GM23248 (cell line): ENCODE data around the gene MINDY4B. TPM values are rescaled to one million over a fixed set of nuclear protein-coding genes. Genes with fewer than 3 reads are reported as not detected.

Experiments used
- DNase-seq: peaks from one replicate; pipeline ENCODE4 v3.0.0-alpha.2; 2015
- H2AFZ ChIP-seq: fragments of 200-600 bp; sonication (generic); 2 replicates; pipeline ENCODE4 v1.6.1; 2016; ENCODE audit warnings: antibody characterized with exemption
- H3F3A ChIP-seq: fragments of 200-600 bp; sonication (generic); 2 replicates; pipeline ENCODE4 v1.6.1; 2016; ENCODE audit warnings: mild to moderate bottlenecking, antibody characterized with exemption, mixed run types; ENCODE audit not compliant: insufficient read depth
- H3K27ac ChIP-seq: fragments of 200-600 bp; sonication (generic); 2 replicates; pipeline ENCODE4 v1.5.1; 2016; ENCODE audit warnings: mild to moderate bottlenecking
- H3K27me3 ChIP-seq: fragments of 200-600 bp; sonication (generic); replicated peaks from 2 replicates; pipeline ENCODE4 v1.6.1; 2016; ENCODE audit warnings: mild to moderate bottlenecking; ENCODE audit not compliant: insufficient read depth
- H3K36me3 ChIP-seq: fragments of 200-600 bp; sonication (generic); 2 replicates; pipeline ENCODE4 v1.6.1; 2016; ENCODE audit warnings: low read depth, mild to moderate bottlenecking
- H3K4me1 ChIP-seq: fragments of 200-600 bp; sonication (generic); 2 replicates; pipeline ENCODE4 v1.6.1; 2016; ENCODE audit warnings: mild to moderate bottlenecking; ENCODE audit not compliant: insufficient read depth
- H3K4me2 ChIP-seq: fragments of 200-600 bp; sonication (generic); one replicate; pipeline ENCODE4 v1.6.1; 2016; ENCODE audit warnings: mild to moderate bottlenecking; ENCODE audit not compliant: unreplicated experiment
- H3K4me3 ChIP-seq: fragments of 200-600 bp; sonication (generic); 2 replicates; pipeline ENCODE4 v1.5.1; 2016; ENCODE audit warnings: mild to moderate bottlenecking
- H3K79me2 ChIP-seq: fragments of 200-600 bp; sonication (generic); 2 replicates; pipeline ENCODE4 v1.6.1; 2016; ENCODE audit warnings: mild to moderate bottlenecking; ENCODE audit not compliant: insufficient read depth
- H3K9ac ChIP-seq: fragments of 200-600 bp; sonication (generic); 2 replicates; pipeline ENCODE4 v1.6.1; 2016; ENCODE audit warnings: mild to moderate bottlenecking
- H3K9me2 ChIP-seq: fragments of 200-600 bp; sonication (generic); 2 replicates; pipeline ENCODE4 v1.6.1; 2016; ENCODE audit warnings: mixed run types, mild to moderate bottlenecking, moderate library complexity; ENCODE audit not compliant: insufficient read depth
- H3K9me3 ChIP-seq: fragments of 200-600 bp; sonication (generic); one replicate; pipeline ENCODE4 v1.6.1; 2017; ENCODE audit warnings: low read depth
- H4K20me1 ChIP-seq: fragments of 200-600 bp; sonication (generic); 2 replicates; pipeline ENCODE4 v1.6.0; 2016; ENCODE audit not compliant: insufficient read depth
- EZH2 ChIP-seq: fragments of 200-600 bp; sonication (generic); IDR thresholded peaks from 2 replicates; pipeline ENCODE4 v1.6.1; 2018; ENCODE audit warnings: antibody characterized with exemption, mild to moderate bottlenecking; ENCODE audit not compliant: insufficient read depth, poor library complexity, severe bottlenecking
- EZH2phosphoT487 ChIP-seq: fragments of 200-600 bp; sonication (generic); IDR thresholded peaks from 2 replicates; pipeline ENCODE4 v1.6.1; 2018; ENCODE audit warnings: antibody characterized with exemption, moderate library complexity, mild to moderate bottlenecking, low read depth; ENCODE audit not compliant: insufficient read depth
- WGBS, 2 experiments: methylation state at CpG; one replicate each; pipeline ENCODE4 v1.1.6; 2015 to 2017; ENCODE audit warnings: low lambda C conversion rate in 2 of 2, low coverage in 1 of 2; ENCODE audit errors: missing lambda C conversion rate in 2 of 2; 5-methylcytosine and 5-hydroxymethylcytosine counted together
- in situ Hi-C: fragments of 300-500 bp; cut with MboI; formaldehyde crosslinking; loops from 2 replicates; pipeline ENCODE4 v1.15.0; 2020
- polyA plus RNA-seq: library from polyadenylated mRNA; unstranded; fragments of >200 nt; fragmentation: Nextera tagmentation; extraction: Ambion mirVana; gene quantifications from 2 replicates; pipeline ENCODE4 v1.2.1, GENCODE V29; 2016
- total RNA-seq: library from RNA; depleted of rRNA; stranded (reverse); fragments of >200 nt; shearing (Covaris generic); gene quantifications from 2 replicates; pipeline ENCODE4 v1.2.3, GENCODE V29; 2014

MINDY4B gene
- total and polyA plus RNA-seq, 2 experiments from 2014 or later, result not detected

DNA sequence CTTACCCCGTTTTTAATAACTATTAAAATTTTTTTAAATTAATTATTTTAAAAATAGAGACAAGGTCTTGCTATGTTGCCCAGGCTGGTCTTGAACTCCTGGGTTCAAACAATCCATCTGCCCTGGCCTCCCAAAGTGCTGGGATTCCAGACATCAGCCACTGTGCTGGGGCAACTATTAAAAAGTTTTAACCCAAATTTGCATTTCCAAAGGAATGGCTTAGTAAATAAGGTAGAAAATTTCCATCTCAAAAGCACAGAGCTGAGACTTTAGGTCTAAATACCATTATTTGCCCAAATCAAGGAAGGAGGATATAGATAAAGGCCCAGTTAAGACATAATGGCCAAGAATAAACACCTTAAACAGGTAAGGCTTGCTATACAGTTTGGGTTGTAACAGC is 56.4 kb downstream of the MINDY4B start:
- Histone ChIP-seq H3K4me1 (no peaks in the 10 kb centered on the region), H4K20me1 (no peaks in the 10 kb centered on the region), H3K4me2 (no peak overlapping the region), H3K9ac (no peak overlapping the region), H3K27ac (no peak overlapping the region), H3K4me3 (no peak overlapping the region), H2AFZ (no peak overlapping the region), H3K9me2 (no peaks in the 10 kb centered on the region), H3K27me3 (0 out of 2 replicates have a peak, but pooled peaks cover 6% of the 10 kb centered on the region), H3K9me3 (no peaks in the 10 kb centered on the region), H3F3A (no peaks in the 10 kb centered on the region), H3K36me3 (no peaks in the 10 kb centered on the region), H3K79me2 (no peaks in the 10 kb centered on the region)
- 11% methylated on average over 1 of the region's 1 CpG for WGBS, 2 experiments
- no peak for DNase-seq
- in situ Hi-C loops, result loop anchor here (10.0 kb wide), 1 partner anchor 124 kb away; no protein-coding TSS in a partner anchor
- no peak for TF ChIP-seq EZH2
- no peak for TF ChIP-seq EZH2phosphoT487

DNA sequence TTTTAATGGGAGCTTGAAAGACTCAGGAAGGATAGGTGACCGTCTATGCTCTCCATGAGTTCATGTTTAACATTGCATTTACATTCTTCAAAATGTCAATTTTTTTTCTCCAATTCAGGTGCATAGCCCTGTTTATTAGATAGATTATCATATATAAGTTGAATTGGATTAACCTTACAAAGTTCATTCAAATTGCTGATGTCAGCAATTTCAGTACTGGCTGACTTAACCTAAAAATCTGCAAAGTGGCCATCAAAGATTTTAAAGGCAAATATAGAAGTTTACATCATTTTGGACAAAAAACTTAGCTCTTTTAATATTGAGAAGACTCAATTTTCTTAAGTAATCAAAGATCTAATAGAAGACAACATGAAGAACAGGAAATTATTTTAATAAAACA is 57.8 kb downstream of the MINDY4B start:
- H3K9me2 ChIP-seq, result no peaks in the 10 kb centered on the region
- no peak overlapping the region for H3K4me2 ChIP-seq
- H3K27ac ChIP-seq, result no peak overlapping the region
- no peaks in the 10 kb centered on the region for H3K4me1 ChIP-seq
- H3K9ac ChIP-seq, result no peak overlapping the region
- no peak overlapping the region for H3K4me3 ChIP-seq
- 75 to 87% methylated on average over 1 of the region's 1 CpG for WGBS, 2 experiments
- no peaks in the 10 kb centered on the region for H3K36me3 ChIP-seq
- H3F3A ChIP-seq, result no peaks in the 10 kb centered on the region
- H3K79me2 ChIP-seq, result no peaks in the 10 kb centered on the region
- H4K20me1 ChIP-seq, result no peaks in the 10 kb centered on the region
- in situ Hi-C loops, result loop anchor here (10.0 kb wide), 1 partner anchor 123 kb away; no protein-coding TSS in a partner anchor
- H3K9me3 ChIP-seq, result no peaks in the 10 kb centered on the region
- no peak overlapping the region for H2AFZ ChIP-seq
- TF ChIP-seq EZH2 (no peak), EZH2phosphoT487 (no peak)
- no peak for DNase-seq
- H3K27me3 ChIP-seq, result peaks cover 12% of the 10 kb centered on the region

DNA sequence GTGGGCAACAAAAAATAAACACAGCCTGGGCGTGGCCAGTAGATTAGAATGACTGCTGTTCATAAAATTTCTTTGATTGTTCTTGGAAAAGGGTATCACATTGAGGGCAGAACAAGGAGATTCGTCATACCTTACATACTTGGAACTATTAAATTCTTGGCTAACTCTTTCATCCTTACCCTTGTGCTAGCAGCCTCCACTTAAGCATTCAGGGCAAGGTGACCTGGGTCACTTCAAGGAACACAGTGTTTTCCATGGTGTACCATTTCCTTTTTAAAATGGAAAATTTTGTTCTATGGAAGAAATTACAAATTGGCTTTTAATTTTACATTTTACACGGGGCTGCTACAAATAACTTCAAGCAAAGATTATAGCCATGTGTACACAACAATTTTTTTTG is 60.8 kb downstream of the MINDY4B start:
- Histone ChIP-seq H3K9me3 (no peaks in the 10 kb centered on the region), H3K36me3 (no peaks in the 10 kb centered on the region), H3K27ac (no peak overlapping the region), H3K9ac (no peak overlapping the region), H3F3A (no peaks in the 10 kb centered on the region), H3K79me2 (no peaks in the 10 kb centered on the region), H4K20me1 (no peaks in the 10 kb centered on the region), H3K27me3 (peaks cover 15% of the 10 kb centered on the region), H3K4me3 (no peak overlapping the region), H3K4me1 (no peaks in the 10 kb centered on the region), H2AFZ (no peak overlapping the region), H3K4me2 (no peak overlapping the region), H3K9me2 (no peaks in the 10 kb centered on the region)
- 6 to 9% methylated on average over 3 of the region's 3 CpGs for WGBS, 2 experiments
- no peak for TF ChIP-seq EZH2phosphoT487
- no peak for TF ChIP-seq EZH2
- no peak for DNase-seq
- in situ Hi-C loops, result loop anchor here (10.0 kb wide), 1 partner anchor 120 kb away; no protein-coding TSS in a partner anchor

- in situ Hi-C loops, result loop anchor here (10.0 kb wide), 1 partner anchor 118 kb away; no protein-coding TSS in a partner anchor
- WGBS, 2 experiments, result 49 to 50% methylated on average over 2 of the region's 2 CpGs
- peaks cover 22% of the 10 kb centered on the region for H3K27me3 ChIP-seq
These were observed 62.0 kb downstream of the MINDY4B start for GRCh38 chr3:150843241-150843640.

More at GRCh38 chr3:150843241-150843640, 62.0 kb downstream of the MINDY4B start:
- Histone ChIP-seq H3K4me2 (no peak overlapping the region), H3K79me2 (no peaks in the 10 kb centered on the region), H3K36me3 (no peaks in the 10 kb centered on the region), H2AFZ (no peak overlapping the region), H3F3A (no peaks in the 10 kb centered on the region), H4K20me1 (no peaks in the 10 kb centered on the region), H3K27ac (no peak overlapping the region), H3K9me2 (no peaks in the 10 kb centered on the region), H3K4me1 (no peaks in the 10 kb centered on the region), H3K4me3 (no peak overlapping the region), H3K9ac (no peak overlapping the region), H3K9me3 (no peaks in the 10 kb centered on the region)
- TF ChIP-seq EZH2phosphoT487, result no peak
- TF ChIP-seq EZH2, result no peak
- DNase-seq, result no peak
